Peyer's patch (tissue), 4 donors: ENCODE results near the gene SLC25A38.

Source experiments
- POLR2A ChIP-seq, 2 donors: fragments of 450-650 bp; IDR thresholded peaks; one replicate each; pipeline ENCODE4 v1.5.1; 2017; ENCODE audit warnings: antibody characterized with exemption in 2 of 2, mild to moderate bottlenecking in 2 of 2, moderate library complexity in 2 of 2
- TF ChIP-seq, protein P1 (sequence below), 6 experiments: fragments of 450-650 bp in 4 of 6; fragments of 200-600 bp in 2 of 6; sonication (generic) in 1 of 6; IDR thresholded peaks; one replicate each; pipeline ENCODE4 v1.5.1; 2017 to 2019; ENCODE audit warnings: antibody characterized with exemption in 6 of 6, mild to moderate bottlenecking in 3 of 6, moderate library complexity in 1 of 6

DNA sequence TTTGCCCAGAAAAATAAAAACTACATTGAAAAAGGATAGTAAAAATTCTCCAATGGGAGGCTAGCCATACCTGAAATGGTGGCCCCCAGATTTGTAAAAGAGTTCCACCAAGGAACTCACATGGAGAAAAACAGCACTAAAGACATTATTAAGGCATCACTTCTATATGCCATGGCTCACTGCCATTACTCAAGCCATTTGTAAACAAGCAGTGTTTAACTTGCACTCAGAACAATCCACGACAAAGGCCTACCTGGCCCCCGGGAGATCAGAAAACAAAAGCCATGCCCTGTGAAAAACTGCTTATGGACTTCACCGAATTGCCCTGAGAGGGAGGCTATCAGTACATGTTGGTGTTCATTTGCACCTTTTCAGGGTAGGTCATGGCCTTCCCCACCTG is 34.1 kb upstream of the SLC25A38 start:
- TF ChIP-seq, protein P1, sequence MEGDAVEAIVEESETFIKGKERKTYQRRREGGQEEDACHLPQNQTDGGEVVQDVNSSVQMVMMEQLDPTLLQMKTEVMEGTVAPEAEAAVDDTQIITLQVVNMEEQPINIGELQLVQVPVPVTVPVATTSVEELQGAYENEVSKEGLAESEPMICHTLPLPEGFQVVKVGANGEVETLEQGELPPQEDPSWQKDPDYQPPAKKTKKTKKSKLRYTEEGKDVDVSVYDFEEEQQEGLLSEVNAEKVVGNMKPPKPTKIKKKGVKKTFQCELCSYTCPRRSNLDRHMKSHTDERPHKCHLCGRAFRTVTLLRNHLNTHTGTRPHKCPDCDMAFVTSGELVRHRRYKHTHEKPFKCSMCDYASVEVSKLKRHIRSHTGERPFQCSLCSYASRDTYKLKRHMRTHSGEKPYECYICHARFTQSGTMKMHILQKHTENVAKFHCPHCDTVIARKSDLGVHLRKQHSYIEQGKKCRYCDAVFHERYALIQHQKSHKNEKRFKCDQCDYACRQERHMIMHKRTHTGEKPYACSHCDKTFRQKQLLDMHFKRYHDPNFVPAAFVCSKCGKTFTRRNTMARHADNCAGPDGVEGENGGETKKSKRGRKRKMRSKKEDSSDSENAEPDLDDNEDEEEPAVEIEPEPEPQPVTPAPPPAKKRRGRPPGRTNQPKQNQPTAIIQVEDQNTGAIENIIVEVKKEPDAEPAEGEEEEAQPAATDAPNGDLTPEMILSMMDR (IDR thresholded peaks at IDR 0.05), result no peak
- no peak for TF ChIP-seq POLR2A (IDR thresholded peaks at IDR 0.05)
